Stomach (tissue), 4 donors: ENCODE results near the gene MTR.

Experiments
- POLR2A ChIP-seq, 4 donors: fragments of 450-650 bp; IDR thresholded peaks; one replicate each; pipeline ENCODE4 v1.6.1; 2016; ENCODE audit warnings: antibody characterized with exemption in 4 of 4, control low read depth in 2 of 4, mild to moderate bottlenecking in 1 of 4, moderate library complexity in 1 of 4
- TF ChIP-seq, protein P1 (sequence below), 7 experiments: fragments of 450-650 bp in 4 of 7; fragments of 200-600 bp in 3 of 7; sonication (generic) in 3 of 7; IDR thresholded peaks; one replicate each; pipeline ENCODE4 v1.5.1; 2016 to 2019; ENCODE audit warnings: antibody characterized with exemption in 7 of 7, control low read depth in 2 of 7, mild to moderate bottlenecking in 1 of 7

DNA sequence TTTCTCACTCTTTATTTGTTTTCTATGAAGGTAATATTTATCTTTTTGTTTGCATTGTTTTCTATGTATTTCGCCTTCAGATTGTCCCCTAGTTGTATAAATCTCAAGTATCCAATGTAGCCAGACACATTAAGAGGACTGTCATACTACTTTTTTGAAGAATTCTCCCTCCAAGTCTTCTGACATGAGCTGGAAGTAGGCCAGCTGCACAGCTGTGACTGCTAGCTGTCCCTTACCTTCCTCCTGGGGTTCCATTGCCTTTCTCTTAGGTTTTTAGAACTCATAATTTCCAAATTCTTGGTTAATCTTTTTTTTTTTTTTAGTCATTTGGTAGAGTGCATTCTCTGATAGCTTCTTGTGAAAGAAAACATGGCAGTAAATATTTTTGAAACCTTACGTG lies 46.2 kb downstream of the MTR start:
- TF ChIP-seq, protein P1, sequence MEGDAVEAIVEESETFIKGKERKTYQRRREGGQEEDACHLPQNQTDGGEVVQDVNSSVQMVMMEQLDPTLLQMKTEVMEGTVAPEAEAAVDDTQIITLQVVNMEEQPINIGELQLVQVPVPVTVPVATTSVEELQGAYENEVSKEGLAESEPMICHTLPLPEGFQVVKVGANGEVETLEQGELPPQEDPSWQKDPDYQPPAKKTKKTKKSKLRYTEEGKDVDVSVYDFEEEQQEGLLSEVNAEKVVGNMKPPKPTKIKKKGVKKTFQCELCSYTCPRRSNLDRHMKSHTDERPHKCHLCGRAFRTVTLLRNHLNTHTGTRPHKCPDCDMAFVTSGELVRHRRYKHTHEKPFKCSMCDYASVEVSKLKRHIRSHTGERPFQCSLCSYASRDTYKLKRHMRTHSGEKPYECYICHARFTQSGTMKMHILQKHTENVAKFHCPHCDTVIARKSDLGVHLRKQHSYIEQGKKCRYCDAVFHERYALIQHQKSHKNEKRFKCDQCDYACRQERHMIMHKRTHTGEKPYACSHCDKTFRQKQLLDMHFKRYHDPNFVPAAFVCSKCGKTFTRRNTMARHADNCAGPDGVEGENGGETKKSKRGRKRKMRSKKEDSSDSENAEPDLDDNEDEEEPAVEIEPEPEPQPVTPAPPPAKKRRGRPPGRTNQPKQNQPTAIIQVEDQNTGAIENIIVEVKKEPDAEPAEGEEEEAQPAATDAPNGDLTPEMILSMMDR (IDR thresholded peaks at IDR 0.05), result no peak
- TF ChIP-seq POLR2A (IDR thresholded peaks at IDR 0.05), result no peak
